ELR (cell line): ENCODE data around the gene CPLANE1.
A peak's percentile ranks its signal among the peaks of the same experiment; 100 is the strongest.
"Not testable (repeated sequence)": the region's sequence is repeated elsewhere in the genome, so short reads cannot be mapped to it uniquely, and the experiment has no call there.

ENCODE experiments used
- DNase-seq: peaks from one replicate; pipeline ENCODE4 v3.0.0-alpha.2; 2015; ENCODE audit warnings: low read depth

Gene CPLANE1

DNA sequence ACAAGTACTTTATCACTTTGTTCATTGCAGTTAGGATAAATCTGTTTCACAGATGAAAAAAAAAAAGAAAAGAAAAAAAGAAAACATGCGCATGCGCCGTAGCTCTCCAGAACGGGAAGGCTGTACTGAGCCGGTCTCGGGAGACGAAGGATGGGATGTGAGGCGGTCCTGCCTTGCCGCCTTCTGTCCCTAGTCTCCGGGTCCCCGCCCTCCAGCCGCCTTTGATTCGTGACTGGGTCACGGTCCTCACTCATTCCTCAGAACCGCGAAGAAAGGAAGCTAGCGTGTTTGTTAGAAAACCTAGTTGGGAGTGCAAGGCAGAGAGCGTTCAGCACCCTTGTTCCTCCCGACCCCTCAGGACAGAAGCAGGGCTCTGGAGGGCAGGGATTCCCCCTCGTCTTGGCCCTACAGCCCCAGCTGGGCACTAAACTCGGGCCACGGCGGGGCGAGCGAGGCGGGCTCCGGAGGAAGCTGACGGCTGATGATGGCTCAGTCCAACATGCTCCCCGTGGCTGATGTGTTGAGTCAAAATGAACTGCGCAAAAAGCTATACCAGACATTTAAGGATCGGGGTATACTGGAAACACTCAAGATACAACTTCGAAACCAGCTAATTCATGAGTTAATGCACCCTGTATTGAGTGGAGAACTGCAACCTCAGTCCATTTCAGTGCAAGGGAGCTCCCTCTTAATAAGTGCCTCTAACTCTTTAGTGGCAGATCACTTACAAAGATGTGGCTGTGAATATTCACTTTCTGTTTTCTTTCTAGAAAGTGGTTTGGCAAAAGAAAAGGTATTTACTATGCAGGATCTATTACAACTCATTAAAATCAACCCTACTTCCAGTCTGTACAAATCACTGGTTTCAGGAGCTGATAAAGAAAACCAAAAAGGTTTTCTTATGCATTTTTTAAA, 40.0 kb downstream of the CPLANE1 start:
- peak; percentile 17 for DNase-seq

GRCh38 chr5:37207802-37208201, 41.4 kb downstream of the CPLANE1 start:
- no peak for DNase-seq

GRCh38 chr5:37206736-37207135, 42.4 kb downstream of the CPLANE1 start:
- DNase-seq = no peak

DNA sequence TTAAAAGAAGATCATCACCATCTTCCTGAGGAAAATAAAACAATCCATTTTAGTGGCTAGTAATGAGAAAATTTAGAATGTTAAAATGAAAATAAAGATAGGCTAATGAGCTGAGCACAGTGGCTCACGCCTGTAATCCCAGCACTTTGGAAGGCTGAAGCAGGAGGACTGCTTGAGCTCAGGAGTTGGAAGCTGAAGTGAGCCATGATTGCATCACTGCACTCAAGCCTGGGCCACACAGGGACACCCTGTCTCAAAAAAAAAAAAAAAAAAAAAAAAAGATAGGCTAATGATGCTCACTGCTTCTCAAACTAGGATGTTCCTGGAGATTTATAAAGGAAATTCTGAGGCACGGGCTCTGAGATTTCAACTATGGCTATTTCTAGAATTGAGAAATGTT, 50.3 kb downstream of the CPLANE1 start:
- peak; percentile 20 for DNase-seq

DNA sequence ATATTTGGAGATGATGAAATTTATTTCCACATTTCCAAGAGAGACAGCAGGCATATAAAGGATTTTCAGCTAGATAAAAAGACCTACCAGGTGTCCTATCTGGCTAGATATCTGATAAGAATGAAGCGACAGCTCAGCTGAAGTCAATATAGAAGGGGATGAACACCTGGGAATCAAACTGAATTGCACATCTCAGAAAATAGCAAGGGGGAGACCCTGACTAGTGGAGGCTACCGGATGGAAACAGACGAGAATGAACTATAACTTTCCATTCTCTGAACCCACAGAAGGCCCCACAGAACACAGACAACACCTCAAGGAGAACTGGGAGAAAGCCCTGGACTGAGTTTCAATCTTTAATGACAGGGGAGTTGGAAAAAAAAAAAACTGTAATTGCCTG, 51.1 kb downstream of the CPLANE1 start:
- no peak for DNase-seq

GRCh38 chr5:37197340-37198050, 51.7 kb downstream of the CPLANE1 start:
- DNase-seq = peak; percentile 49

DNA sequence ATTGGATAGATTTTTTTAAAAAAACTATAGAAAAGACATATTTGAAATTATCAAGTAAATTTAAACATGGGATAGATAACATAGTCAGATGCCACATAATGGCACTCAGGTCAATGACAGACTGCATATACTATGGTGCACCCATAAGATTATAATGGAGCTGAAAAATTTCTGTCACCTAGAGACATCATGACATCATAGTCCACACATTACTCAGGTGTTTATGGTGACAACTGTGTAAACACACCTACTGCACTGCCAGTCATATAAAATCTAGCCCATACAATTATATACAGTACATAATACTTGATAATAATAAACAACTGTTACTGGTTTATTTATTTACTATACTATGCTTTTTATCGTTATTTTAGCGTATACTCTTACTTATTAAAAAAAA, 58.6 kb downstream of the CPLANE1 start:
- DNase-seq = no peak

- DNase-seq = no peak
Observed at GRCh38 chr5:37189355-37189754, 59.8 kb downstream of the CPLANE1 start.

GRCh38 chr5:37187465-37187977, 61.7 kb downstream of the CPLANE1 start:
- DNase-seq = no peak

DNA sequence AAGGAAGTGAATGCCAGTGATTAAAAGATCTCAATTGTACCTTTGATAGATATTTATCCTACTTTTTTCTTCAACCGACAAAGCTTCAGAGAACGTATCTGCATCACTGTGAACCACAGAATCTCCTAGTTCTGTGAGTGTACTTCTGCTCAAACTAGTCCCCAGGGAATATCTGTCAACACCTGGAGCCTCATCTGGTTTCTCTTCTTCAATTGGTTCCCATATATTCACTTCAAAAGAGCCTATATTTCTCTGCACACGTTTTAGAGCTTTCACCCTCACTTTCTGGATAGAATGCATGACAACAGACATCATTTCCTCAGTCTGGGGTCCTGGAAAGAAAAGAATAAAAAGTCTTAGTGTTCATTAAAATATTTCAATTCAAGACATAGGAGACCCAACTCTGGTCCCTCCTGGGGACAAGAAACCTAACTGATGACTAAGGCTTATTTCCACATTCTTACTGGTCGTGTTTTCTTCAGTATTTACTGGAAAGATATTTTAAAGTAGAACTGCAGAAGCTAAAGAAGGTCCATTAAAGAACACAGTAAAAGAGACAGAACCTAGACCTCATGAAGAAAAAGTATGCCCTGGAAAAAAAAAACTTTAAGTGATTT, 64.3 kb downstream of the CPLANE1 start:
- no peak for DNase-seq

GRCh38 chr5:37182667-37183066, 66.5 kb downstream of the CPLANE1 start:
- no peak for DNase-seq

GRCh38 chr5:37174928-37175327, 74.2 kb downstream of the CPLANE1 start:
- no peak for DNase-seq

DNA sequence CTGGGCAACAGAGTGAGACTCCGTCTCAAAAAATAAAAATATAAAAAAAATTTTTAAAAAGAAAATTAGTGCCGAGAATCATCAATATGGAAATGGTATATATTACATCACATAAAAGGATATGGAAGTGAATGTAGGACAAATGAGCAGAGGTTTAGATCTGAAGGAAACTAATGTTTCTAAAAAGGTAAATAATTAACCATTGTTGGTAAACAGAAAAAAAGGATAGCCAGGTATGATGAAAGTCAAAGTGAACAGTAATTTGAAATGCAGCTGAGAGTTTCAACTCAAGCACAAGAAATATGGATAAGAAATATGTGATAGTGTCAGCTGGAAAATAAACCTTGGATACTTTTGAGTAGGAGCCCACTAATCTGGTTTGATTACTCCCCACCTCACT, 76.2 kb downstream of the CPLANE1 start:
- DNase-seq = no peak

- no peak for DNase-seq
Observed at GRCh38 chr5:37170856-37171255, 78.3 kb downstream of the CPLANE1 start.

DNA sequence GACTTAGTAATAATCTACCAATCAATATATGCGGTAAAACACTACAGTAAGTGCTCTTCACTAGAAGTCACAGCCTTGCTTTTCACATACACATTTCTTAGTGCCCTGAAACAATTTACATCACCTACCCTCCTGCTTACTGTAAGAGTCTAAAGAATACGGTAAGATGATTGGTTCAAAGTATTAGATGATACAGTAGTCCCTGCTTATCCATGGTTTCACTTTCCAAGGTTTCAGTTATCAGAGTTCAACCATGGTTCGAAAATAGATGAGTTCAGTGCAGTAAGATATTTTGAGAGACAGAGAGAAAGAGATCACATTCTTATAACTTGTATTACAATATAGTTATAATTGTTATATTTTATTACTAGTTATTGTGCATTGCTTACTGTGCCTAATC, 83.0 kb downstream of the CPLANE1 start:
- no peak for DNase-seq

- no peak for DNase-seq
Observed at GRCh38 chr5:37165761-37166160, 83.4 kb downstream of the CPLANE1 start.

- DNase-seq = no peak
Observed at GRCh38 chr5:37153661-37154060, 95.5 kb downstream of the CPLANE1 start.

DNA sequence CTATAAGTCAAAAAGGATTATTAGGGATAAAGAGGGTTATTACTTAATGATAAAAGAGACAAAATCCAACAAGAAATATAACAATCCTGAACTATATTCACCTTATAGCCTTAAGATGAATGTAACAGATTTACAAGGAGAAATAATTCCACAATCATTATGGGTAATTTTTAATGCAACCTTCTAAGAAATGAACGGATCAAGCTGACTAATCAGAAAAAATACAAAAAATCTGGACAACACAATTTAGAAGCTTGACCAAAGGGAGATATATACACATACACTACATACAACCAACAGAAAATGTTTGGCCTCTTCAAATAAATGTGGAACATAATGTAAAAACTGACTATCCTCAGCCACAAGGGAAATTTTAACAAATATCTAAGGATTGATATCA, 102.3 kb downstream of the CPLANE1 start:
- DNase-seq = no peak

DNA sequence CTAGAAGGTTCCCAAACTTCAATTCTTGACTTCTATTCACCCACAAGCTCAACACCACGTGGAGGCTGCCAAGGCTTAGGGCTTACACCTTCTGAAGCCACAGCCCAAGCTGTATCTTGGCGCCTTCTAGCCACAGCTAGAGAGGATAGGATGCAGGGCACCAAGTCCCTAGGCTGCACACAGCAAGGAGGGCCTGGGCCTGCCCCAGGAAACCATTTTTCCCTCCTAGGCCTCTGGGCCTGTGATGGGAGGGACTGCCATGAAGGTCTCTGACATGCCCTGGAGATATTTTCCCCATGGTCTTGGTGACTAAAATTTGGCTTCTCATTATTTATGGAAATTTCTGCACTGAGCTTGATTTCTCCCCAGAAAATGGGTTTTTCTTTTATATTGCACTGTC, 112.5 kb downstream of the CPLANE1 start:
- no peak for DNase-seq

DNA sequence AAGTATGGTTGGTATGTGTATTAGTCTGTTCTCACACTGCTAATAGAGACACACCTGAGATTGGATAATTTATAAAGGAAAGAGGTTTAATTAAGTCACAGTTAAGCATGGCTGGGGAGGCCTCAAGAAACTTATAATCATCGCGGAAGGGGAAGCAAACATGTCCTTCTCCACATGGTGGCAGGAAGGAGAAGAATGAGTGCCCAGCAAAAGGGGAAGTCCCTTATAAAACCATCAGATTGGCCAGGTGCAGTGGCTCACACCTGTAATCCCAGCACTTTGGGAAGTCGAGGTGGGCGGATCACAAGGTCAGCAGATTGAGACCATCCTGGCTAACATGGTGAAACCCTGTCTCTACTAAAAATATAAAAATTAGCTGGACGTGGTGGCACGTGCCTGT, 113.9 kb downstream of the CPLANE1 start:
- DNase-seq = not testable (repeated sequence)

GRCh38 chr5:37133939-37134338, 115.2 kb downstream of the CPLANE1 start:
- DNase-seq = peak; percentile 56

DNA sequence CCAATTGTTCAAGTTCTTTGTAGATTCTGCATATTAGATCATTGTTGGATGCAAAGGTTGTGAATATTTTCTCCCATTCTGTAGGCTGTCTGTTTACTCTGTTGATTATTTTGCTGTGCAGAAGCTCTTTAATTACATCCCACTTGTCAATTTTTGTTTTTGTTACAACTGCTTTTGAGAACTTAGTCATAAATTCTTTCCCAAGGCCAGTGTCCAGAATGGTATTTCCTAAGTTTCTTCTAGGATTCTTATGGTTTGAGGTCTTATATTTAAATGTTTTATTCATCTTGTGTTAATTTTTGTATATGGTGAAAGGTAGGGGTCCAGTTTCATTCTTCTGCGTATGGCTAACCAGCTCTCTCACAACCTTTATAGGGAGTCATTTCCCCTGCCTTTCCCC, 116.5 kb downstream of the CPLANE1 start:
- DNase-seq = no peak

GRCh38 chr5:37121465-37121864, 127.7 kb downstream of the CPLANE1 start:
- DNase-seq = no peak
